WTC11 (cell line): ENCODE results near the gene ALG8. TPM values are rescaled to one million over a fixed set of nuclear protein-coding genes. Genes with fewer than 3 reads are reported as not detected.
A peak's percentile ranks its signal among the peaks of the same experiment; 100 is the strongest.

Experiments used
- ARID4B ChIP-seq: sonication (generic); formaldehyde crosslinking; IDR thresholded peaks from 2 replicates; pipeline ENCODE4 v1.8.0; 2023; ENCODE audit warnings: missing genetic modification reagents, mild to moderate bottlenecking, borderline replicate concordance
- ATF2 ChIP-seq: sonication (generic); formaldehyde crosslinking; IDR thresholded peaks from 2 replicates; pipeline ENCODE4 v1.8.1; 2022; ENCODE audit warnings: low read depth, missing genetic modification reagents, borderline replicate concordance
- CDX4 ChIP-seq: fragments of 250-450 bp; sonication (Bioruptor Pico); IDR thresholded peaks from 2 replicates; pipeline ENCODE4 v1.9.0; 2021; ENCODE audit warnings: moderate library complexity, mild to moderate bottlenecking, inconsistent platforms, borderline replicate concordance
- CTCF ChIP-seq: fragments of 200-600 bp; IDR thresholded peaks from 2 replicates; pipeline ENCODE4 v1.8.0; 2022; ENCODE audit warnings: antibody characterized with exemption
- GABPB1 ChIP-seq: sonication (generic); formaldehyde crosslinking; IDR thresholded peaks from 2 replicates; pipeline ENCODE4 v1.8.1; 2023; ENCODE audit warnings: mild to moderate bottlenecking, missing genetic modification reagents
- GRHL2 ChIP-seq: fragments of 250-450 bp; sonication (Bioruptor Pico); IDR thresholded peaks from 2 replicates; pipeline ENCODE4 v1.8.0; 2022; ENCODE audit warnings: mild to moderate bottlenecking, moderate library complexity; ENCODE audit not compliant: insufficient replicate concordance, severe bottlenecking
- HMGA2 ChIP-seq: fragments of 250-450 bp; sonication (Bioruptor Pico); IDR thresholded peaks from 2 replicates; pipeline ENCODE4 v1.4.0; 2021; ENCODE audit warnings: mild to moderate bottlenecking, moderate library complexity
- IRF2 ChIP-seq: sonication (generic); formaldehyde crosslinking; IDR thresholded peaks from 2 replicates; pipeline ENCODE4 v1.8.0; 2022; ENCODE audit warnings: low read depth, missing genetic modification reagents, borderline replicate concordance
- JUN ChIP-seq: sonication (generic); formaldehyde crosslinking; IDR thresholded peaks from 2 replicates; pipeline ENCODE4 v1.8.0; 2023; ENCODE audit warnings: mild to moderate bottlenecking, missing genetic modification reagents
- NFE2L1 ChIP-seq: sonication (generic); formaldehyde crosslinking; IDR thresholded peaks from 2 replicates; pipeline ENCODE4 v1.8.1; 2023; ENCODE audit warnings: missing genetic modification reagents
- NFYB ChIP-seq: sonication (generic); formaldehyde crosslinking; conservative IDR thresholded peaks from 2 replicates; pipeline ENCODE4 v1.8.0; 2022; ENCODE audit warnings: low read depth, missing genetic modification reagents
- NR1H2 ChIP-seq: sonication (generic); formaldehyde crosslinking; IDR thresholded peaks from 2 replicates; pipeline ENCODE4 v1.9.0; 2021; ENCODE audit warnings: mild to moderate bottlenecking, moderate library complexity, missing genetic modification reagents
- NR2C2 ChIP-seq: sonication (generic); formaldehyde crosslinking; IDR thresholded peaks from 2 replicates; pipeline ENCODE4 v1.8.0; 2022; ENCODE audit warnings: mild to moderate bottlenecking, missing genetic modification reagents
- PRDM15 ChIP-seq: sonication (generic); formaldehyde crosslinking; IDR thresholded peaks from 2 replicates; pipeline ENCODE4 v1.8.0; 2022; ENCODE audit warnings: missing genetic modification reagents
- STAT6 ChIP-seq: sonication (generic); formaldehyde crosslinking; conservative IDR thresholded peaks from 2 replicates; pipeline ENCODE4 v1.8.1; 2023; ENCODE audit warnings: mild to moderate bottlenecking, low read depth, missing genetic modification reagents, moderate library complexity
- USF1 ChIP-seq: sonication (generic); formaldehyde crosslinking; IDR thresholded peaks from 2 replicates; pipeline ENCODE4 v1.8.0; 2022; ENCODE audit warnings: mild to moderate bottlenecking, missing genetic modification reagents
- USF2 ChIP-seq: sonication (generic); formaldehyde crosslinking; IDR thresholded peaks from 2 replicates; pipeline ENCODE4 v1.8.1; 2023; ENCODE audit warnings: mild to moderate bottlenecking, missing genetic modification reagents, moderate library complexity
- ZBTB21 ChIP-seq: sonication (generic); formaldehyde crosslinking; IDR thresholded peaks from 2 replicates; pipeline ENCODE4 v1.8.1; 2023; ENCODE audit warnings: mild to moderate bottlenecking, missing genetic modification reagents, borderline replicate concordance
- ZNF232 ChIP-seq: sonication (generic); formaldehyde crosslinking; IDR thresholded peaks from 2 replicates; pipeline ENCODE4 v1.8.0; 2022; ENCODE audit warnings: mild to moderate bottlenecking, missing genetic modification reagents
- ZNF317 ChIP-seq: sonication (generic); formaldehyde crosslinking; IDR thresholded peaks from 2 replicates; pipeline ENCODE4 v1.8.1; 2023; ENCODE audit warnings: low read depth, mild to moderate bottlenecking, moderate library complexity, missing genetic modification reagents, borderline replicate concordance
- total RNA-seq: library from RNA; stranded (reverse); gene quantifications from 3 replicates; pipeline ENCODE4 v1.2.3, GENCODE V29; 2021

Gene ALG8
- total RNA-seq, 1 experiment from 2014 or later = 63.8 TPM

GRCh38 chr11:78188286-78189173 is 49.1 kb upstream of the ALG8 start, which contains the start of the genes KCTD21 and USP35 (continued):
- no peak for TF ChIP-seq ARID4B (CRISPR knock-in tag)
- no peak for TF ChIP-seq JUN (CRISPR knock-in tag)
- no peak for TF ChIP-seq PRDM15 (CRISPR knock-in tag)
- TF ChIP-seq CTCF = no peak
- no peak for TF ChIP-seq NFE2L1
- TF ChIP-seq USF2 (CRISPR knock-in tag) = no peak
- TF ChIP-seq USF1 (CRISPR knock-in tag) = no peak; the same call in 1 of the 2 replicates
- TF ChIP-seq ZNF317 (CRISPR knock-in tag) = no peak
- no peak for TF ChIP-seq GABPB1 (CRISPR knock-in tag)
- no peak for TF ChIP-seq NR2C2 (CRISPR knock-in tag)
- TF ChIP-seq ZNF232 (CRISPR knock-in tag) = peak; percentile 77; the same call in 1 of the 2 replicates
- TF ChIP-seq CDX4 (CRISPR knock-in tag) = no peak
- no peak for TF ChIP-seq ZBTB21
- no peak for TF ChIP-seq ATF2 (CRISPR knock-in tag)
- TF ChIP-seq STAT6 (CRISPR knock-in tag) = no peak
- TF ChIP-seq GRHL2 (CRISPR knock-in tag) = no peak
- TF ChIP-seq HMGA2 (CRISPR knock-in tag) = no peak
- no peak for TF ChIP-seq NFYB (CRISPR knock-in tag)
- no peak for TF ChIP-seq NR1H2 (CRISPR knock-in tag)
- TF ChIP-seq IRF2 = no peak
